ENCODE measurements around the gene ASTL. TPM values are rescaled to one million over a fixed set of nuclear protein-coding genes. Genes with fewer than 3 reads are reported as not detected.

The ASTL gene
- total RNA-seq, 1 experiment from 2014 or later, result 0.23 TPM

DNA sequence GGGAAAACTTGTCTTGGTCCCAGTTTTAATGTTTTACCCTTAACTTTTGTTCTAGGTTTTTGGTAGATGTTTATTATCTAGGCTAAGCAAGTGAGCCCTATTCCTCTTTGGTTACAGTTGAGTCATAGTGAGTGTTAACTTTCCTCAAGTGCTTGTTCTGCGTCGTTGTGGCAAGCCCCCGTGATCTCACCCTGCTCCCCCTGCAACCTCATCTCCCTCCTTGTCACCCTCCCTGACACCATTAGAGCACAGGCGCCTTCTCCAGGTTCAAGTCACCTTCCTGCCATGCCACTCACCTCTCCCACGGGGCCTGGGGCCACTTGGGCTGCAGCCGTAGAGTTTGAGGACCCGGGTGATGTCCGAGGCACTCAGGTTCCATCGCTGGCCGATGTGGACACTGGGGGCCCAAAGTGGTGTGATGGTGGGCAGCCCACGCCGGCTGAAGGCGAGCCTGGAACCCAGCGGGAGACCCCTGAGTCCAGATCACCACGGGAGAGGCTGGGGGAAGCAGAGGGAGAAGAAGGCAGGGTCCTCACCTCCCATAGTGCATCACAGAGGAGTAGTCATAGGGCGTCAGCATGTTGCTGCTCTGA, 8.7 kb downstream of the ASTL start:
- no TSS peak for BruUV-seq (replicated peaks)
- CTCF ChIA-PET, result no interaction called here

DNA sequence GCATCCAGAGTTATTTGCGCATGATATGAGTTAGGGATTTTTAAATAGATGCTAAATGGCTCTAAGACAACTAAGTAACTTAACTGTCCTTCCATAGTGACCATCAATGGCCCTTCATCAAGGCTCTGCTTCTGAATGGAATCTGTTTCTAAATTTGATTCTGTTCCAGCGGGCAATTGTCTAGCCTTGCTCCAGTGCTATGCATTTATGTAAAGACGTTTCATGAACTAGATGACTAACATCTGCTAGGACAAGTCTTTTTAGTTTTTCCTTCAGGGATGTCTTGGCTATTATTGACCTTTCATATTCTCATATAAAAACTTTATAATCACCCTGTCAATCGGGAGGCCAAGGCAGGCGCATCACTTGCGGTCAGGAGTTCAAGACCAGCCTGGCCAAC, 9.8 kb downstream of the ASTL start:
- H3K9me3 ChIP-seq, result no peaks in the 10 kb centered on the region
- Mint-ChIP-seq H3K9me3 (ENCODE audit: unreplicated experiment) (no peaks in the 10 kb centered on the region), H3K4me1 (ENCODE audit: low read depth, unreplicated experiment) (no peaks in the 10 kb centered on the region), H3K27ac (ENCODE audit: unreplicated experiment) (no peak overlapping the region), H3K27me3 (ENCODE audit: insufficient read depth, unreplicated experiment) (peaks cover 11% of the 10 kb centered on the region), H3K4me3 (ENCODE audit: unreplicated experiment) (no peak overlapping the region), H3K36me3 (ENCODE audit: insufficient read depth, unreplicated experiment) (no peaks in the 10 kb centered on the region)
- no TSS peak for BruUV-seq (replicated peaks)
- CTCF ChIA-PET, result no interaction called here
- POLR2A ChIA-PET, result interaction anchor here (0.9 kb wide), 1 partner anchor 80 kb away, joined by 3 read pairs; the partner anchor contains the start of gene STARD7
- no peak for DNase-seq
- no peaks in the 10 kb centered on the region for H3K4me1 ChIP-seq
- no peaks in the 10 kb centered on the region for H3K27me3 ChIP-seq (replicated peaks; ENCODE audit: control insufficient read depth, insufficient read depth, low read length)
- no peak overlapping the region for H3K4me3 ChIP-seq (ENCODE audit: low read depth, low read length)
- TF ChIP-seq, protein P1, sequence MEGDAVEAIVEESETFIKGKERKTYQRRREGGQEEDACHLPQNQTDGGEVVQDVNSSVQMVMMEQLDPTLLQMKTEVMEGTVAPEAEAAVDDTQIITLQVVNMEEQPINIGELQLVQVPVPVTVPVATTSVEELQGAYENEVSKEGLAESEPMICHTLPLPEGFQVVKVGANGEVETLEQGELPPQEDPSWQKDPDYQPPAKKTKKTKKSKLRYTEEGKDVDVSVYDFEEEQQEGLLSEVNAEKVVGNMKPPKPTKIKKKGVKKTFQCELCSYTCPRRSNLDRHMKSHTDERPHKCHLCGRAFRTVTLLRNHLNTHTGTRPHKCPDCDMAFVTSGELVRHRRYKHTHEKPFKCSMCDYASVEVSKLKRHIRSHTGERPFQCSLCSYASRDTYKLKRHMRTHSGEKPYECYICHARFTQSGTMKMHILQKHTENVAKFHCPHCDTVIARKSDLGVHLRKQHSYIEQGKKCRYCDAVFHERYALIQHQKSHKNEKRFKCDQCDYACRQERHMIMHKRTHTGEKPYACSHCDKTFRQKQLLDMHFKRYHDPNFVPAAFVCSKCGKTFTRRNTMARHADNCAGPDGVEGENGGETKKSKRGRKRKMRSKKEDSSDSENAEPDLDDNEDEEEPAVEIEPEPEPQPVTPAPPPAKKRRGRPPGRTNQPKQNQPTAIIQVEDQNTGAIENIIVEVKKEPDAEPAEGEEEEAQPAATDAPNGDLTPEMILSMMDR (IDR thresholded peaks at IDR 0.05; ENCODE audit: insufficient read depth in 1 of 2, low read depth in 1 of 2, low read length in 1 of 2, severe bottlenecking in 1 of 2, unreplicated experiment in 1 of 2), result no peak
- no peaks in the 10 kb centered on the region for H3K36me3 ChIP-seq (ENCODE audit: control insufficient read depth, insufficient read depth, low read length)
- intact Hi-C loops (cut with micrococcal nuclease; ENCODE audit: unreplicated experiment), result no loop called here

More for the DNA sequence above, 8.7 kb downstream of the ASTL start:
- Mint-ChIP-seq H3K27me3 (ENCODE audit: insufficient read depth, unreplicated experiment) (peaks cover 11% of the 10 kb centered on the region), H3K27ac (ENCODE audit: unreplicated experiment) (no peak overlapping the region), H3K9me3 (ENCODE audit: unreplicated experiment) (no peaks in the 10 kb centered on the region), H3K4me1 (ENCODE audit: low read depth, unreplicated experiment) (no peaks in the 10 kb centered on the region), H3K36me3 (ENCODE audit: insufficient read depth, unreplicated experiment) (no peaks in the 10 kb centered on the region), H3K4me3 (ENCODE audit: unreplicated experiment) (no peak overlapping the region)
- intact Hi-C loops (cut with micrococcal nuclease; ENCODE audit: unreplicated experiment), result no loop called here
- POLR2A ChIA-PET, result no interaction called here
- no peaks in the 10 kb centered on the region for H3K4me1 ChIP-seq
- TF ChIP-seq, protein P1 (IDR thresholded peaks at IDR 0.05; ENCODE audit: insufficient read depth in 1 of 2, low read depth in 1 of 2, low read length in 1 of 2, severe bottlenecking in 1 of 2, unreplicated experiment in 1 of 2), result no peak
- no peaks in the 10 kb centered on the region for H3K27me3 ChIP-seq (replicated peaks; ENCODE audit: control insufficient read depth, insufficient read depth, low read length)
- no peaks in the 10 kb centered on the region for H3K9me3 ChIP-seq
- H3K36me3 ChIP-seq (ENCODE audit: control insufficient read depth, insufficient read depth, low read length), result no peaks in the 10 kb centered on the region
- no peak for DNase-seq
- H3K4me3 ChIP-seq (ENCODE audit: low read depth, low read length), result no peak overlapping the region

DNA sequence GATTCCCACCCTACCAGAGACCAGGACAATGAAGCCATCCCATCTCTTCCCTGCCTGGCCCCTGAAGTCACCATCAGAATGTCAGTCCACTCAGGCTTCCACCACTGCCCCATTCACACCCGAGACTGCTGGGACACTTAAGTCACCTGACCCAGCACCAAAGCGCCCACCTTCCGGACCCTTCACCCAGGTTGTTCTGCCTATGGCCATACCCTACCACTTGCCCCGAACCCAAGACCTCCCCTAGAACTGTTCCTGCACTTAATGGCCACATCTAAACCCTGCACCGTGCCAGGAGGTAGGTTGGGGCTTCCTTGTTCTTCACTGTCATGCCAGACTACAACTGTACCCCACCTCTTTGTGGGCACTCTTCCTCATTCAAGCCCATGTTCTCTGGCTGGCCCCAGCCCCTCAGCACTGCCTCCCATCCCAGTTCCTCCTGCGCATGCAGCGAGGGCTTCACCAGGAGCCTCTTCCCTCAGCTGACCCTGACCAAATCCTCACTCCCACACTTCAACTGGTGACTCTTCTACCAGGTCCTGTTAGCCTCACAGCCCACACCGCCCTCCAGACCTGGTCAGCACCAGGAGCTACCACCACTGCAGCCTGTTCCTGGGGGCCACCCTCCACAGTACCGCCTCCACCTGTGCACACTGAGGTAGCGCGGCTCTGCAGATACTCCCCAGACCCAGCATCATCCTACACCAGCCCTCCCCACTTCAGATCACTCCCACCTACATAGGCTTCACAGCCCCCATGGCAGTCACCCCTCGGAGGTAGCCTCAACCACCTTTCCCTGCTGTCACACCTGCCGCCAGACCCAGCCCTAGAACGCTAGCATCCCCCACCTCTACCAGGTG, 13.7 kb downstream of the ASTL start:
- POLR2A ChIA-PET, result no interaction called here
- no peak overlapping the region for H3K4me3 ChIP-seq (ENCODE audit: low read depth, low read length)
- BruUV-seq (replicated peaks), result no TSS peak

More for the DNA sequence above, 13.7 kb downstream of the ASTL start:
- Mint-ChIP-seq H3K36me3 (ENCODE audit: insufficient read depth, unreplicated experiment) (no peaks in the 10 kb centered on the region), H3K27ac (ENCODE audit: unreplicated experiment) (no peak overlapping the region), H3K27me3 (ENCODE audit: insufficient read depth, unreplicated experiment) (peaks cover 22% of the 10 kb centered on the region), H3K9me3 (ENCODE audit: unreplicated experiment) (no peaks in the 10 kb centered on the region), H3K4me3 (ENCODE audit: unreplicated experiment) (no peak overlapping the region), H3K4me1 (ENCODE audit: low read depth, unreplicated experiment) (no peaks in the 10 kb centered on the region)
- TF ChIP-seq, protein P1 (IDR thresholded peaks at IDR 0.05; ENCODE audit: insufficient read depth in 1 of 2, low read depth in 1 of 2, low read length in 1 of 2, severe bottlenecking in 1 of 2, unreplicated experiment in 1 of 2), result no peak
- CTCF ChIA-PET, result no interaction called here
- no peaks in the 10 kb centered on the region for H3K27me3 ChIP-seq (replicated peaks; ENCODE audit: control insufficient read depth, insufficient read depth, low read length)
- no peaks in the 10 kb centered on the region for H3K36me3 ChIP-seq (ENCODE audit: control insufficient read depth, insufficient read depth, low read length)
- no peak for DNase-seq
- intact Hi-C loops (cut with micrococcal nuclease; ENCODE audit: unreplicated experiment), result no loop called here
- H3K4me1 ChIP-seq, result no peaks in the 10 kb centered on the region
- no peaks in the 10 kb centered on the region for H3K9me3 ChIP-seq
